T-helper 9 cell (primary cell): ENCODE results near the gene ZNG1A.
"Not testable (repeated sequence)": the region's sequence is repeated elsewhere in the genome, so short reads cannot be mapped to it uniquely, and the experiment has no call there.

Experiments used
- DNase-seq: peaks from one replicate; pipeline ENCODE4 v3.0.0-alpha.2; 2020

ZNG1A gene

DNA sequence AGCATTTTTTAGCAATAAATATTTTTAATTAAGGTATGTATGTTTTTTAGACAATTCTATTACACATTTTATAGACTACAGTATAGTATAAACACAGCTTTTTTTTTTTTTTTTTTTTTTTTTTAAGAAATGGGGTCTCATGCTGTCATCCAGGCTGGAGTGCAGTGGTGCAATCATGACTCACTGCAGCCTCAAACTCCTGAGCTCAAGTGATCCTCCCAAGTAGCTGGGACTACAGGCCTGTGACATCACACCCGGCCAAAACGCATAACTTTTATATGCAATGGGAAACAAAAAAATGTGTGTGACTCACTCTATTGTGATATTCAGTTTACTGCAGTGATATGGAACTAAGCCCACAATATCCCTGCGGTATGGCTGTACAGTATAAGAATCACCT is 9.1 kb downstream of the ZNG1A start:
- not testable (repeated sequence) for DNase-seq

DNA sequence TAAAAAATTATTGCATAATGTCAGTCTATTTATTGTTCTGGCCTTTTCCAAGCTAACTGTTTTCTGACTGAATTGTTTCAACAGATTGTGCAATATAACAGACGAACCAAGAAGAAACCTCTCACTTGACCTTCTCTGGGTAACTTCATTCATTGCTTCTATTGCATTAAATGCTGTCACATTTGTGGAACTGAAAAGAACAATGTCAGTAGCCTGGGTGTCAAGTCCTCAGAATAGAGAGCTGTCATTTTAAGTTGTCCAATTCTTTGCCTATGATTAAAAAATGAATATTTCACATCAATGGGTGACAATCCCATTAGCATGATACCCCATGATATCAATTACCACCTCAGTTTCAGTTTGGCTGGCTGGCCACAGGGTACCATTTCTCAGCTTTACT is 19.0 kb downstream of the ZNG1A start:
- not testable (repeated sequence) for DNase-seq

DNA sequence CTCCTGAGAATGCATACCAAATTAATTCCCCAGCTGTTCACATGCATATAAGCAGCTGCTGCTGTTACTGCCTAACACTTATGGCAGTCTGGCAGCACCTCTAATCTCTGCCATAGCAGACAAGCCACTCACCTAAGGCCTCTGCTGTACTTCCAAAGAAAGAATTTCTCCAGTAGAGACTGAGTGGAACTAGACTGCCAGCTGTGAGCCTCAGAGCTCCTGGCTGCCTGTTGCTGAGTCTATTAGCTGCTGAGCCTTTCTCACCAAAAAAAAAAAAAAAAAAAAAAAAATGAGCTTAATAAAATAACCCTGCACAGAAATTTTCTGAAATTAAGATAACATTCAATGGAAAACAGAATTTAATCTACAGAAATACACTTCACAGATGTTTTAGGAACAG is 27.7 kb downstream of the ZNG1A start:
- DNase-seq: not testable (repeated sequence)

DNA sequence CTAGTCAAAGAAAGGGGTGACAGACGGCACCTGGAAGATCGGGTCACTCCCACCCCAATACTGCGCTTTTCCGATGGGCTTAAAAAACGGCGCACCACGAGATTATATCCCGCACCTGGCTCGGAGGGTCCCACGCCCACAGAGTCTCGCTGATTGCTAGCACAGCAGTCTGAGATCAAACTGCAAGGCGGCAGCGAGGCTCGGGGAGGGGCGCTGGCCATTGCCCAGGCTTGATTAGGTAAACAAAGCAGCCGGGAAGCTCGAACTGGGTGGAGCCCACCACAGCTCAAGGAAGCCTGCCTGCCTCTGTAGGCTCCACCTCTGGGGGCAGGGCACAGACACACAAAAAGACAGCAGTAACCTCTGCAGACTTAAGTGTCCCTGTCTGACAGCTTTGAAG is 39.0 kb downstream of the ZNG1A start:
- not testable (repeated sequence) for DNase-seq

GRCh38 chr9:117995-118467 is 60.8 kb downstream of the ZNG1A start, which contains the start of gene FOXD4:
Gene FOXD4, minus strand, starts transcription at chr9:118417. Its CDS starts 298 bp downstream, at chr9:118119.
- not testable (repeated sequence) for DNase-seq

DNA sequence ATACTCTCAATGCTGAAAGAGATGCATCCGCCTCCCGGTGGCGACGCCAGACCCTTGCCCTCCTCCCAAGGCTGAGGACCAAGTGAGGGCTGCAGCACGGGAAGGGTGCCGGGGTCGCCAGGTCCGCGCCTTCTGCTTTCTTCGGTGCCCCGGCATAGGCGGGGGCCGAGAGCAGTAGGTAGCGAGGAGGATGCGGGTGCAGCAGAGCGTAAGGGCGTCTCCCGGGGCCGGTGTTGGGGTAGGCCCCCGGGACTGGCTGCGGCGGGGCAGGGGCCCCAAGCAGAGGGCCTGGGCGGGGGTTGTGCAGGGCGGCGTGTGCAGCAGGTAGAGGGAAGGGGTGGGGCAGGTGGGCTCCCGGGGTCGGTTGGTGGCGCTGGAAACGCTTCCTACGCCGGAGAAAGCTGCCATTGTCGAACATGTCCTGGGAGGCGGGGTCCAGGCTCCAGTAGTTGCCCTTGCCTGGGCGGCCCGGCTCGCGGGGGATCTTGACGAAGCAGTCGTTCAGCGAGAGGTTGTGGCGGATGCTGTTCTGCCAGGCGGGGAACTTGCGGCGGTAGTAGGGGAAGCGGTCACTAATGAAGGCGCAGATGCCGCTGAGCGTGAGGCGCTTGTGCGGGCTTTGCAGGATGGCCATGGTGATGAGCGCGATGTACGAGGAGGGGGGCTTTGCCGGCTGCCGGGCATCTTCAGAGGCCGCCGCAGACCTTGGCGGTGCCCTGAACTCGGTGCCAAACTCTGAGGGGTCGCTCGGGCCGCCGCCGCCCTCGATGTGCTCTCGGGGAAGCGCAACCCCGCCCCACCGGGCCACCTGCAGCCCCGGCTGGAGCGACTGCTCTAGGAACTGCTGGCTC is 61.5 kb downstream of the ZNG1A start:
- DNase-seq: not testable (repeated sequence)

- DNase-seq: not testable (repeated sequence)
Observed at GRCh38 chr9:116239-117077, 62.4 kb downstream of the ZNG1A start.

DNA sequence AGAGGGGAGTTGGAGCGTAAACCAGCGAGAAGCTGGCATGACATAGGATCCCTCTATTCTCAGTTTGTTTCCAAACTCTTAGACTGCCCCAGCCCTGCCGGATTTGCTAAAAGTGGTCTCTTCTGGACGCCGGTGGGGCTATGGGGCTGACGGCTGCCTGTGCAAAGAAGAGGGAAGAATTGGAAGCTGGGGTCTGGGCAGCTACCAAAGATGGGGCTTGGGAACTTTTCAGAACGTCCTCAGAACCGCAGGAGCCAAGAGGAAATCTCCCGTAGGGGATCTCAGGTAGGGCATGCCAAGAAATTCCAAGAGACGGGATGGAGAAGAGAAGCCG is 63.8 kb downstream of the ZNG1A start:
- DNase-seq: not testable (repeated sequence)

- not testable (repeated sequence) for DNase-seq
Observed at GRCh38 chr9:114267-115117, 64.4 kb downstream of the ZNG1A start.

- not testable (repeated sequence) for DNase-seq
Observed at GRCh38 chr9:113468-114266, 65.2 kb downstream of the ZNG1A start.

DNA sequence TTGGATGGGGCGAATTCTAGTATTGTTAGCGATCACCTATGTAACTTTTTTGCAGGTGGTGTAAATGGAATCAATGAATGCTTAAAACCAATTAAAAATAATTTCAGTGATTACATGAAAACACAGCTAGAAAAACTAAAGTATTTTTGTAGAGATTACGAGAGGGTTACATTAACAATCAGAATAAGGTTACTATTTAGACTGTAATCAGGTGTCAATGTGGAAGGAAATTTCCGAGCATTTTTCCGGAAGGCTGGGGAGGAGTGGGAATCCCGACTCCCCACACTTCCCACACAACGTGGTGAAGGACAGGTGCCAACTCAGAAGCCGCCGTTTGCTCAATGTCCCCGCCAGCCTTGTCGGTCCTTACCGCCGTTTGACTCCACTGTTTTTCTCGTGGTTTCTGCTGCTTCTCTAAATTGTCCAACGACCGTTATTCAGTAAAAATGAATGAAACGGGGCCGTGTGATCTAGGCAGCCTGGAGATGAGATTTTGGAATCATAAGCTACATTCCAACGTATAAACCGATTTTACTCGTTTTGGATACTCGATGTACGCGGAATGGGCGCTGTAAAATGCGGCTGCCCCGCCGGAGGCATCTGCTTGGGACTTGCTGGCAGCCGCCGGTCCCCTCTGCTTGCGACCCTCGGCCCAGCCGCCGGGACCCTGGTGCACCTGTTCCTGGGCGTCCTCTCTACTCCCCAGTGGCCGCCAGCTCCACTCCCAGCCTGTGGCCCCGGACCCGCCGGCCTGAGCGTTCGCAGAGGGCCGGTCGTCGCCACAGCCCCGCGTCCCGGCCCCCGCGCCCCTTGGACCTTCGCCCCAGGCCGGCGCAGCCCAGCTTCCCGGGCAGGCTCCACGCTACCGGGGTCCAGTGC is 66.0 kb downstream of the ZNG1A start:
- DNase-seq: not testable (repeated sequence)

DNA sequence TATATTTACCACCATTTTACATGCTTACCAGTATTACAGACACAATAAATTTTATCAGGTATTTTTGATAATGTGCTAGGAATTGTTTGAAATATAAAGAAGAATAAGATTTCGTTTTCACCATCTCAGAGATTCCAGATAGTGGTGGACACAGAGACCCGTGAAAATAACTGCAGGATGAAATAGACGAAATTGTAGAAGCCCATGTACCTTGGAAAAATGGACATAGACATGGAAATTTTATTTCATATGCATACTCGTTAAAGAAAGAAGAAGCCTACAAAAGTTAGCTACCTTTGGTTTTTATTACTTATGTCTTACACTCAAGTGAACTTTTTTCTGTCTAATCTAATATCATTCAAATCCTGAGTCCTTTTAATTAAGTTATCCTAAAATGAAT is 68.2 kb downstream of the ZNG1A start:
- DNase-seq: not testable (repeated sequence)

DNA sequence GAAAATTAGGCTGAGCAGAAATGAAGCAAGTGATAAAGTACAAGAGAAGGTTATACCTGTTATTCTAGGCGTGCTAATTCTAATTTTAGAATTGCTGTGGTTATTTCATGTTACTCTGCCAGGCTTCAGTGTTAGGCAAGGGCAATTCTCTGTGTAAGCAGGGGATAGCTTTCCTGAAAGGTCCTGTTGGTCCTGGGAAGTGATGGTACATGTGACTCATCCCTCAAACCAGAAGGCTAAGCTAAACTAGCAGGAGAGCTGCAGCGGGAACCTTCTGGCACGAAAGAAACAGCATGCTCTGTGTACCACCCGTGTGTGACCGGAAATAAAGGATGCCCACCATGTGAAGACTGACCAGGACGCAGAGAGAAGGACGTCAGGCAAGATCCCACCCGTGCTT is 69.3 kb downstream of the ZNG1A start:
- DNase-seq: not testable (repeated sequence)

DNA sequence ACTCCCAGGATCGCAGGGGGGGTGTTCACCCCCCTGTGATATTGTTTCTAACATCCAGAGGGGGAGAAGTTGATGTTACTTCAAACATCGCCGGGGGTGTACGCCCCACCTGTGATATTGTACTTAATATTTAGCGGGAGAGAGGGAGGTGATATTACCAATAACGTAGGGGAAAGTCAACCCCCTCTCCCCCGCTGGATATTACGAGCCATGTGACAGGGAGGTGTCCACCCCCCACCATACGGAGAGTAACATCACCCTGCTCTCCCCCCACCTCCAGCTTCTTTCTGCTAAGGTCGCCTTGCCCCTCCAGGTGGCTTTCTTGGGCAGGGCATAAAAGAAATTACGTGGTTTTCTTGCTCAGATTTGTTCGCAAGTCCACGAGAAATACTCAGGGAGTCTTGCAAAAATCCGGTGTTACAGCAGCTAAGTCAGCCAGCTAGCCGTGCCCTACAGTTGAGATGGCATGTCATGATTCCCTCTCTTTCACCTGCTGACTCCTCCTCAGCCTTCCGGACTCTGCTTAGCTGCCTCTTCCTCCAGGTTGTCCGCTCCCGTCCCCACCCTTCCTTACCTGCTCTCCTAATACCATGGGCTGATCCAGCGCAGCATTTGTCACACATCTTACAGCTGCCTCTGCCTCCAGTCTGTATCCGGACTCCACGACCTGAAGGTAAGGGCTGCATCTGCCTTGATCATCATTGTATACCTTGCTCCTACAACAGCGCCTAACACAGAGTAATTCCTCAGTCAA is 69.9 kb downstream of the ZNG1A start:
- DNase-seq: not testable (repeated sequence)

GRCh38 chr9:105991-106390 is 72.9 kb downstream of the ZNG1A start:
- DNase-seq: not testable (repeated sequence)

DNA sequence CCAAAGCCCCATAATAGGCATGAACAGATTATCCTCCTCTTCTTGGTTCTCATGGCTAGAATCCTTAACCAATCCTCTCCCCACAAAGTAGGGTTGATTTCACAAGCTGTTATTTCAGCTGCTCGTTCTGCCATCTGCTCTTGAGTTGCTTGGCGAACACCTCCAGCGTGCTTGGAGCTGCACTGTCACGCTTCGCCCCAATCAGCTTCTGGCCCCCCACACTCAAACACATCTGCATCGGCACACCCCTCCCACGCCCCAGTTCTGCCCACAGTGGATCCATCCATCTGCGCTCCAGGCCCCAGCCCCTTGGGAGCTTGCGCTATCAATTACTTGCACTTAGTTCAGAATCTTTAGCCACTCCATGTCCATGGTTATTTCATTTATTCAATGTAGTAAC is 78.4 kb downstream of the ZNG1A start:
- DNase-seq: not testable (repeated sequence)

GRCh38 chr9:99867-100266 is 79.0 kb downstream of the ZNG1A start:
- DNase-seq: not testable (repeated sequence)

DNA sequence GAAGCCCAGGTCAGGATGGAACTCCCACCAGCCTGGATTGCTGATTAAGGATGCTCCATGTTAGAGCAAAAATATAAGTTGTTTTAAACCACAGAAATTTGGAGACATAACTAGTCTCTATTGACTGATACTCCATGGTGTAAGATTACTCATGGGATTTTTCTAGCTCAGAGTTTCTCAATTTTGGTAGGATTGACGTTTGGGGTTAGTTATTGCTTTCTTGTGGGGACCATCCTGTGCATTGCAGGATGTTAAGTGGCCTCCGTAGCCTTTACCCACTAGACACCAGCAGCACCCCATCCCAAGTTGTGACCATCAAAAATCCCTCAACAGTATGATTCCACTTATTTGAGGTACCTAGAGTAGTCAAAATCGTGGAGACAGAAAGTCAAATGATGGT is 80.1 kb downstream of the ZNG1A start:
- not testable (repeated sequence) for DNase-seq

DNA sequence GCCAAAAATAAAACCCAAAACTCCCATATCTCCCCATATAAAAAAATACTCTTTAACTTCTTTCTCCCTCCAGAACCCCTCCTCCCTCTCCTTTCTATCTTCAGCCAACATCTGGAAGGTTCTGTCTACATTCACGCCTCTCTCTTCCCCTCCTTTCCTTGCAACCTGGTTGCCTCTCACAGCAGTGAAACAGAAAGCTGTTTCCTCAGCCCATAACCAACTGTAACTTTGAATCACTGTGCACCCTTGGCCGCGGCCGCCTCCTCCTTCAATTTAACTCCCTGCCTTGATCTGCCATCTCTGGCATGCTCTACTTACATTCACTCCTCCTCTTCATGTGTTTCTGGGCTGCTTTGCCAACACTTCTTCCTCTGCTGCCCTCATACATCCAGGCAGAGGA is 83.9 kb downstream of the ZNG1A start:
- DNase-seq: not testable (repeated sequence)

DNA sequence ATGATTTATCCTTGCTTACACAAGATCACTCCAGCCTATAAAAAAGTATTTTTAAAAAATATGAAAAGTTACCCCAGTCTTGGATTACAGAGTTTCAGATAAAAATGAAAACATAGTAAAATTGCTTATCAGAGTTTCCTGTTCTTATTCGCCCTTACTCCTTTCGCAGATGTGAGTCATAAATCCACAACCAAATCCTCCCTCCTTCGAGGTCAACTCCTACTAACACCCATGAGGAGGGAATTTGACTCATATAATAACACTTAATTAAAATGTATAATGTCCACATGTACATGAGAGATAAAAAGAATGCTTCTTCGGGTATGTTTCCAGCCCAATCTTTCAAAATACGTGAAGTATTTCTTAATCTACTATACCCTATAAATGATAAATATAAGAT is 84.5 kb downstream of the ZNG1A start:
- not testable (repeated sequence) for DNase-seq
